ENCODE data around the gene XKR7.
A peak's percentile ranks its signal among the peaks of the same experiment; 100 is the strongest.

The XKR7 gene

DNA sequence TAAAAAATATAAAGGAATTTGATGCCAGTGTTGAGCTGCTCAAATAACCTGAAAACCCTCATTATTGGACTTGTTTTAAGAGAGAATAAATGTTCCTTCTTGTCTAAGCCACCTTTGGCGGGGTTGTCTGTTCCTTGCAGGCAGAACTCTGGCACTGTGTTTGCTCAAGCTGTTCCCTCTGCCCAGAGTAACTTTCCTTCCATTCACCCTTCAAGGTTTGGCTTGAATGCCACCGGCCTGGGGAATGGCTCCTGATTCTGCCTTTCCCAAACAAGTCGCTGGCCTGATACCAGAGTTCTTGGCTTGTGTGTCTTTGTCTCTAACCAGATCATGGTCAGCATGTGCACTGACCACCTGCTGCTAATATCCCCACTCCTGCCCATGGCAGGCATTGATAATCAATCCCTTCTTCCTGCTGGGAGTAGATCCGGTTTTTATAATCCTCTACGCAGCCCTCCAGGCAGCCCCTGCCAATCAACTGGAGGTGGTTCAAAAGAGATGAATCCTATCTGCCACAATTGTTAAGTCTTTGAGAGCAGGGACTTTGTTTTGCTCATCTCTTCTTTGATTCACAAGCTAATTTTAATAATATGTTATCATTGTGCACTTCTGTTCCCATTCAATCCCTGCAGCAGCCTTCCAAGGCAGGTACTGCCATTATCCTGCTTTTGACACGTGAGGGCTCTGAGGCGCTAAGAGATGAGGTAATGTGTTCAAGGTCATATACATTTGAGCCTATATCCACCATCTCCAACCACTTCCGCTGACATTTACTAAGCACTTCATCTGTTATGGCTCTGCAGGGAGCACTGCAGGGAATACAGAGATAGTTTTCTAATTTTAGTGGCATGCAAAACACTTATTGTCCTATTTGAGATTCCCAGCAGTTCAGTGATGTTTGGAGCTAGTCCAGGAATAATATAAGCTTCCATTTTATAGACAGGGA, 39.2 kb downstream of the XKR7 start:
- no peak for DNase-seq (ENCODE audit: low read depth, low spot score)
- H3K4me3 ChIP-seq (ENCODE audit: low read length), result no peak overlapping the region

DNA sequence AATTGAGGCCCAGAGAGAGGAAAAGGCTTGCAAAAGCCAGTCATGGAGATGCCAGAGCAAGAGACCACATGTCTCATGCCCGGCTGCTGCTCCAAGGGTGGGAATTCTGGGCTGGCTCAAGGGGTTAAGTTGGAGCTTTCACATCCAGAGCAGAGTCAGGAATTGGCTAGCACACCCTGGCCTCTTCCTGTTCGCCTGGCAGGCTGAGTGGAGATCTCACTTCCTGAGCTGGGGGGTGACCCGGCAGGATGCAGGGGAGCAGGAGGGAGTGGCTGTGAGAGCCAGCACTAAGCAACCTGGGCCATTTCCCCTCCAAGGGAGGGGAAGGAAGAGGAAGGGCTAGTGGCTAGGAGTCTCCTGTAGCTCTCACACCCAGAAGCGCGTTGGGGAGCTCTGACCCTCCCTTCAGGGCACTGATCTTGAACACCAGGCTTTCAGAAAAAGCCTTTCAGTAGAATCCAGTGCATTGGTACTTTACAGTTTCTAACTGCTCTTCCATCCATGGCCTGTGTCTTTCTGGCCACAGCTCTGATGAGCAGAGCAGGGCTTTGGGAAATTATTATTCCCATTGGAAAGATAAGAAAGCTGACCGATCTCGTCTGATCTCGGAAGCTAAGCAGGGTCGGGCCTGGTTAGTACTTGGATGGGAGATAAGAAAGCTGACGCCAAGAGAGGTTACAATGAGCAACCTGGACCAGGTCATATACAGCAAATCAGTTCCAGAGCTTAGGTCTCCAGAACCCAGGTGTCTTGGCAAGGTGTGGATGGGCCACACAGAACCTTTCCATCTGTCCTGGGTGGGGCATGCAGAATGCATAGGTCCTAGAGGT, 40.1 kb downstream of the XKR7 start:
- H3K4me3 ChIP-seq (ENCODE audit: low read length), result no peak overlapping the region
- DNase-seq (ENCODE audit: low read depth, low spot score), result no peak

DNA sequence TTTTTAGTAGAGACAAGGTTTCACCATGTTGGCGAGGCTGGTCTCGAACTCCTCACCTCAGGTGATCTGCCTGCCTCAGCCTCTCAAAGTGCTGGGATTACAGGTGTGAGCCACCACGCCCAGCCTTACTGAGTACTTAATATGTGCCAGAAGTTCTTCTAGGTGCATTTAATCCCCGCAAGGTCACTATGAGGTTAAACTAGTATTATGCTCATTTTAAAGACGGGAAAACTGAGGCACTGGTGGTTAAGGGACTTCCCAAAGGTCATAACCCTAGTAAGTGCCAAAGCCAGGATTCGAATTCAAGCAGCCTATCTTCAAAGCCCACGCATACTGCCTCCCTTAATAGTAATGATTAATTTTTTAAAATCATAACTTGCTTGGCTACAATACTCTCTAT, 41.6 kb downstream of the XKR7 start:
- no peak for DNase-seq (ENCODE audit: low read depth, low spot score)
- no peak overlapping the region for H3K4me3 ChIP-seq (ENCODE audit: low read length)

DNA sequence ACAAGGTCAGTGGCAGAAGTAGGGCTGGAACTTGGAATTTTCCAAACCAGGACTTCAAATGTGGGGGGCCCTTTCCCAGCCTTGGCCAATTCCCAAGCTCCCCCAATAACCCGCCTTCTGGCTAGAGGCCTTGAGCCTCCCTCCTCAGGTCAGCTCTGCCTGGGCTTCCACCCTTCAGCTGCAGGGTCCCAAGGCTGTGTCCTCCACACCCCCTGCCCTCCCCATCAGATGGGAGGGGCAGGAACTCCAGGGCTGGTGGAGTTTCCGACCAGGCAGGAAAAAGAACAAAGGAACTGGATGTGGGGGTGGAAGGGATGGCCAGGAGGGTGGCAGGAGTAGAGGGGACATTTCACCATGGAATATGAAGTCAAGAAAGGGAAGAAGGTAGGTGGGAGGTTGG, 42.1 kb downstream of the XKR7 start, which contains the start of gene CCM2L:
TSS of gene CCM2L (plus strand) at position 338 of the 400 bp plus-strand sequence. CDS start at position 355, 17 bp downstream.
- no peak for DNase-seq (ENCODE audit: low read depth, low spot score)
- no peak within 1 kb of the TSS for H3K4me3 ChIP-seq (ENCODE audit: low read length)

DNA sequence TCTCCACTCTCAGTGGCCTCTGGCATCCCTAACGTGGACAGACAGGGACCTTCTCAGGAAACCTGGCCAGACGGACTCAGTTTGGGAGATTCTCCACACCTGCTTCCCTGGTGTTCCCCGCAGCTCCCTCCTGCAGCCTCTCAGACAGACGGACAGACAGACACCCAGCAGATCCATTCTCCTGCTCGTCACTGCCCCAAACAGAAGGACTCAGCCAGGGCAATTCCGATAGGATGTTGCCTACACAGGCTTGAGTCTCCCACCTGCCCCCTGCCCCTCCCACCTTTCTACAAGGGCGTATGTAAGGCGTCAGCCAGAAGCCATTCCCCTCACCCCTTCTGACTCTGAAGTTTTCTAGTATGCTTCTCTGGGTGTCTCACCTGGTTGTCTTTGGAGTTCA, 42.7 kb downstream of the XKR7 start:
- no peak for DNase-seq (ENCODE audit: low read depth, low spot score)
- H3K4me3 ChIP-seq (ENCODE audit: low read length), result no peak overlapping the region

DNA sequence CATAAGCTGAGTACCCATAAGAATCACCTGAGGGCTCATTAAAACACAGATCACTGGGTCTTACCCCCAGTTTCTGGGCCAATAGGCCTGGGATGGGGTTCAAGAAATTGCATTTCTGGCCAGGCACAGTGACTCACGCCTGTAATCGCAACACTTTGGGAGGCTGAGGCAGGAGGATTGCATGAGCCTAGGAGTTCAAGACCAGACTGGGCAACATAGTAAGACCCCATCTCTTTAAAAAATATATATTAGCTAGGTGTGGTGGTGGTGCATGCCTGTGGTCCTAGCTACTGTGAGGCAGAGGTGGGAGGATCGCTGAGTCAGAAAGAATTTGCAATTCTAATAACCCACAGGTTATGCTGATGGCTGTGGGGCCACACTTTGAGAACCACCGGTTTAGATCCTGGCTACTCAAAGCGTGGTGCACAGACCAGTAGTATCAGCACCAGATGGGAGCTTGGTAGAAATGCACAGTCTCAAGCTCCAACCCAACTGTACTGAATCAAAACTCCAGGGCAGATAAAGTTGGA, 44.3 kb downstream of the XKR7 start:
- DNase-seq (ENCODE audit: low read depth, low spot score), result no peak
- H3K4me3 ChIP-seq (ENCODE audit: low read length), result no peak overlapping the region

DNA sequence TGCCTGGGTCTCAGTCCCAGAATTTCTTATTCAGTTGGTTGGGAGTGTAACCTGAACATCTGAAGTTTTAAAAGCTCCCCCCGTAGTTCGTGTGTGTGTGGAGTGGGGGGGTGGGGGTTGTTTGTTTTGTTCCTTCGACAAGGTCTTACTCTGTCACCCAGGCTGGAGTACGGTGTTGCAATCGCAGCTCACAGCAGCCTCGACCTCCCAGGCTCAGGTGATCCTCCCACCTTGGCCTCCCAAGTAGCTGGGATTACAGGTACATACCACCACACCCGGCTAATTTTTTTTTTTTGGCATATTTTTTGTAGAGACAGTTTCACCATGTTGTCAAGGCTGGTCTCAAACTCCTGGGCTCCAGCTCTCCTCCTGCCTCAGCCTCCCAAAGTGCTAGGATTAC, 45.4 kb downstream of the XKR7 start:
- no peak for DNase-seq (ENCODE audit: low read depth, low spot score)
- H3K4me3 ChIP-seq (ENCODE audit: low read length), result no peak overlapping the region

DNA sequence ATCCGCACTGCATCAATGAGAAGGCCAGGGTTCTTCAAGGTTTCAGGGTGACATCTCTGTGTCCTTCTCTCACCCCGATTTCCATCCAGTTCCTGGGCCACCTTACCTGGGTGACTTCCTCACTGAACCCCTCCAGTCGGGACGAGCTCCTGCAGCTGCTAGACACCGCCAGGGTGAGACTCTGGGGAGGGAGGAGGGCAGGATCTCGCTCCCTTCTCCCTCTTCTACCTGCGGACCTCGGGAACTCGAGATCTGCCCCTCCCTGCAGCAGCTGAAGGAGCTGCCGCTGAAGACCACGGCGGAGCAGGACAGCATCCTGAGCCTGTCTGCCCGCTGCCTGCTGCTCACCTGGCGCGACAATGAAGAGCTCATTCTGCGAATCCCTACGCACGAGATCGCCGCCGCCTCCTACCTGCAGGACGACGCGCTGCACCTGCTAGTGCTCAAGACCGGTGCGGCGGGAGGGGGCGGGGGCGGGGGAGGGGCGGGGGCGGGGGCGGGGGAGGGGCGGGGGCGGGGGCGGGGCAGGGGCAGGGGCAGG, 49.8 kb downstream of the XKR7 start:
- peak; percentile 50 for DNase-seq (ENCODE audit: low read depth, low spot score)
- H3K4me3 ChIP-seq (ENCODE audit: low read length), result no peak overlapping the region

DNA sequence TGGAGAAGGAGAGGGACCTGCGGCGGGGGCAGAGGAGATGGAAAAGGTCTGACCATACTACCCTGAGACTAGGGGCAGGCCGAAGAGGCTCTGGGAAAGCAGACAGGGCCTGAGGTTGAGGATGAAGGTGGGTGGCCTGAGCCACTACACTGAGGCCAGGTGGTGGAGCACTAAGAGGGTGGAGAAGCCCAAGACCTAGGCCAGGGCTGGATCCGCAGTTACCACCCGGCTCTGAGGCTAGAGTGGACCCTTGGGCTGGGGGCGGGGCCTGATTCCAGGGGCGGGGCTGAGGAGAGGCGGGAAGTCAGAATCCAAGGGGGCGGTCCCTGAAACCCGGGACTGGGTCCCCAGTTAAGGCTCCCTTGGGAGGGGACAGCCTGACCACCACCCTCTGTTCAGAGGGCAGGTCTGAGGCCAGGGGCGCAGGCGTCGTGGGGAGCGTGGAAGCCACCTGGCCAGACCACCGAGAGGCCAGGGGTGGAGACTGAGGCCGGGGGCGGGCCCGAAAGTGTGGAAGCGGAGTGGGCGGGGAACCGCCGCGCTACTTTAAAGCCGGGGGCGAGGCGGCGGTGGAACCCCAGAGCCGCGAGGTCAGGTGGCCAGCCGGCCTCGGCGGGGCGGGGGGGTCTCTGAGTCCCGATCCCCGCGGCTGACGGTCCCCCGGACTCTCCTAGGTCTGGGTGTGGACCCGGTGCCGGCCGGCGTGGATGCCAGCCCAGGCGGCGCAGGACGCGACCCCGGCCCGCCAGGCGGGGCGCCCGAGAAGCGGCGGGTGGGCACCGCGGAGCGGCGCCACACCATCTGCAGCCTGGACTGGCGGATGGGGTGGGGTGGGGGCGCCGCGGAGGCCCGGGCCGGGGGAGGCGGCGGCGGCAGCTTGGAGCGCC, 50.6 kb downstream of the XKR7 start:
- DNase-seq (ENCODE audit: low read depth, low spot score), result no peak
- peak overlapping the region; percentile 54 for H3K4me3 ChIP-seq (ENCODE audit: low read length)

DNA sequence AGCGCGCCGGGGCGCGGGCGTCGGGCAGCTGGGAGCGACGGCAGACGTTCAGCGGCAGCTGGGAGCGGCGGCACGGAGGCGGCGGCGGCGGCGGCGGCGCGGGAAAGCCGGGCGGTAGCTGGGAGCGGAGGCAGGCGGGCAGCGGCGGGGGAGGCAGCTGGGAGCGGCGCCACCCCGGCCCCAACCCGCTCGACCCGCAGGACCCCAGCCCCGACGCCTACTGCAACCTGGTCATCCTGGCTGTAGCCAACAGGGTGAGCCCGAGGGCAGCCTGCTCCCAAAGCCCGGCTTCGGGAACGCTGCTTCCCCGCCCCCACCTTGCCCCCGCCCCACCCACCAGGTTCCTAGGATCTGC, 51.2 kb downstream of the XKR7 start:
- DNase-seq (ENCODE audit: low read depth, low spot score), result no peak
- H3K4me3 ChIP-seq (ENCODE audit: low read length), result peak overlapping the region; percentile 21

DNA sequence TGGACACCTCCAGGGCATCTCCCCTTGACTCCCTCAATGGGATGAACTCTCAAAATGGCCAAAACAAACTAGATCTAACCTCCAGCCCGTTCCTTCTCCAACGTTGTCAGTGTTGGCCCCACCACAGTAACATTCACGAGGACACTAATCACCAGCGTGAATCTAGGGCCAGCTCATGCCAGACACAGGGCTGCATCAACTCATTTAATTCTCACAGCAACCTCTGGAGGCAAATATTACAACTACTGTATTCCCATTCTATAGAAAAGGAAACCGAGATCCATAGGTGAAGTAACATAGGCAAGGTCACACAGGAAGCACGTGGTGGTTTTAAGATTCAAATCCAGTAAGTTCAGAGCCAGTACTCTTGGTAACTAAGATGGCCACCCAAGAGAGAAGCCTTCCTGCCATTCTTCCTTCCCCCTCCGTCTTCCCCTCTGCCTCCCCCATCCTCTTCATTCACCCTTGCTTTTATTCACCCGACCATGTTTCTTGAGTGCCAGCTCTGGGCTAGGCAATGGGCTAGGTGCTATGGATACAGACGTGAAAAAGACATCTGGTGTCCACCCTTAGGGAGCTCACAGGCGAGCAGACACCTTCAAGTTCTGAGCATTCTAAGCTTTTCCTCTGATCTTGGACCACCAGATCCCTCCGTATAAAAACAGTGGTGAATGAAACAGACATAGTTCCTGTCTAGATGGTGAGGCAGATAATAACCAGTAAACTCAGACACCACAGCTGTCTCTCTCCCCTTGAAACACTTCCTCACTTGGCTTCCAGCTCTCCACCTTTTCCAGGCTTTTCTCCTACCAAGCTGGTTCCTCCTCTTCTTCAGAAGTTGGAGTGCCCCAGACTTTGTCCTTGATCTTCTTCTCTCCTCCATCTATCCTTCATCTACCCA, 51.9 kb downstream of the XKR7 start:
- peak overlapping the region; percentile 21 for H3K4me3 ChIP-seq (ENCODE audit: low read length)

DNA sequence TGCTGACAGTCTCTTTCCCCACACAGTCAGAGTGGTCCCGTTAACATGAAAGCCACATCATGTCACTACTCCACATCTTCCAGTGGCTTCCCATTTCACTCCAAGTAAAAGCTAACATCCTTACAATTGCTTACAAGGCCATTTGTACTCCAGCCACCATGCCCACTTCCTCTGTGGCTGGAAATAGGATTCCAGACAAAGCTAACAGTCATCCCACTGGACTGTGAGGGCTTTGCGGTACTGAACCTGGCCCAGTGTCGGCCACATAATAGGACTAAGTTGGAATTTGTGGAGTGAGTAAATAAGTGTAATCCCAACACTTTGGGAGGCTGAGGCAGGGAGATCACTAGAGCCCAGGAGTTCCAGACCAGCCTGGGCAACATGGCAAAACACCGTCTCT, 53.1 kb downstream of the XKR7 start:
- DNase-seq (ENCODE audit: low read depth, low spot score), result no peak

More for the DNA sequence above, 51.9 kb downstream of the XKR7 start:
- peak; percentile 46 for DNase-seq (ENCODE audit: low read depth, low spot score)

DNA sequence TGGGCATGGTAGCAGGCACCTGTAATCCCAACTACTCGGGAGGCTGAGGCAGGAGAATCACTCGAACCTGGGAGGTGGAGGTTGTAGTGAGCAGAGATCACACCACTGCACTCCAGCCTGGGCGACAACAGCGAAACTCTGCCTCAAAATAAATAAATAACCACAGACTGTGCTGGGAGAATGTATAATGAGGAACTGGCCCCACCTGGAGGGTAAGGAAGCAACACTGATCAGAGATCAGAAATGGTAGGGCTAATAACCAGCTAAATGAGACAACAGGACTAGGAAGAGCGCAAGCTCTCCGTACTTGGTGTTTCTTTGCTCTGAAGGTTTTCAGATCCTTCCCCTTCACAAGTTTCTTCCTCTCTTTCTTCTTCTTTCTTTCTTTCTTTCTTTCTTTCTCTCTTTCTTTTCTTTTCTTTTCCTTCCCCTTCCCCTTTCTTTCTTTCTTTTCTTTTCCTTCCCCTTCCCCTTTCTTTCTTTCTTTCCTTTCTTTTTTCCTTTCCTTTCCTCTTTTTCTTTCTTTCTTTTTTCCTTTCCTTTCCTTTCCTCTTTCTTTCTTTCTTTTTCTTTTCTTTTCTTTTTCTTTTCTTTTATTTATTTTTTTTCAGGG, 56.8 kb downstream of the XKR7 start:
- no peak for DNase-seq (ENCODE audit: low read depth, low spot score)
- H3K4me3 ChIP-seq (ENCODE audit: low read length), result no peak overlapping the region

More for the DNA sequence above, 53.1 kb downstream of the XKR7 start:
- H3K4me3 ChIP-seq (ENCODE audit: low read length), result no peak overlapping the region

DNA sequence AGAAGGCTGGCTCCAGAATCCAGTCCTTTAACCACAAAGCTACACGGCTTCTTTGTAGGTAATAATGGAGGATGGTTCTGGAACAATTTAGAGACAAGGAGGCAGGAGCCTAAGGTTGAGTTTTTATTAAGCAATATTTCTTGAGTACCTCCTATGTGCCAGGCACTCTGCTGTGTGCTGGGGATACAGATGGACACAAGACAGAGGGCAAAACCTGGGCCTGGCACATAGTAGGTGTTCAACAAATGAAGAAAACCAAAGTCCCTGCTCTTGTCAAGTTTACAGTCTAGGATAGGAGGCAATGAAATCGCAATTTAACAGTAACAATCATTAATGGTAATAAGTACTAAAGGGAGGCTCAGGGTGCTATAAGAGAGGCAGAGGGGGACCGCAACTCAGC, 59.7 kb downstream of the XKR7 start:
- no peak for DNase-seq (ENCODE audit: low read depth, low spot score)
- no peak overlapping the region for H3K4me3 ChIP-seq (ENCODE audit: low read length)

DNA sequence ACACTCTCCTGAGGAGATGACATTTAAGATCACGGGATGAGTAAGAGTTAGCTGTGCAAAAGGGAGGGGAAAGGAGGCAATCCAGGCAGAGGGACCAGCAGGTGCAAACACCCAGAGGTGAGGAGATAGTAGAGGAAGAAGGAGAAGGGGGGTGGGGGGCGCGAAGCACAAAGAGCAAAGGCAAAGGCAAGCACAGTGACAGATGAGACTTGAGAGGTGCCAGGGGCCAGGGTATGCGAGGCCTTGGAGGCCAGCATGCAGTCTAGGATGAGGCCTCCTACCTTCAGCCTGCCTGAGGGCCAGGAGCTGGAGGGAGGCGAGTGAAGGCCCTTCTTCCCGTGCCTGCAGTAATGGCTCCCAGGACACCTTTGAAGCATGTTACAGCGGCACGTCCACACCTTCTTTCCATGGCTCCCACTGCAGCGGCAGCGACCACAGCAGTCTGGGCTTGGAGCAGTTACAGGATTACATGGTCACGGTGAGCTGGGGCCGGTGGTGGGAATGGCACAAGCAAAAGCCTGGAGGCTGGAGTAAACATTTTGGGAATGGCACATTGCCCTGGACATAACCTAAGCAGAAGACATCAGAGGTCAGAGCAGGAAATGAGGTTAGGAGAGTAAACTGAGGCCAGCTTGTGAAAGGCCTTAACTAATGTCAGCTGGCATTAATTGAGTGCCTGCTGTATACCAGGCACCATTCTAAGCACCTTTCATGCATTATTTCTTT, 60.9 kb downstream of the XKR7 start:
- no peak overlapping the region for H3K4me3 ChIP-seq (ENCODE audit: low read length)

DNA sequence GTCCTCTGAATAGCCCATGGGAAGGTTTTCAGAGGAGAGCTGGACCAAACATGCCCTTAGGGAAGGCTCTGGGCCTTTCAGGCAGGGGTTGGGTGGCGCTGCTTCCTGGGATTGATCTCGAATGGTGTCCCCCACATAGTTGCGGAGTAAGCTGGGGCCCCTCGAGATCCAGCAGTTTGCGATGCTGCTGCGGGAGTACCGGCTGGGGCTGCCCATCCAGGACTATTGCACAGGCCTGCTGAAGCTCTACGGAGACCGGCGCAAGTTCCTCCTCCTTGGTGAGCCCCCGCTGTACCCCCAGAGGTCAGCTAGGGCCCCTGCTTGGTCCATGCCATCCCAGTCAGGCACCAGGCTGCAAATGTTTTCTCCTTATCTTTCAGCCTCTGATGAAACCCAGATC, 61.6 kb downstream of the XKR7 start:
- no peak for DNase-seq (ENCODE audit: low read depth, low spot score)
- H3K4me3 ChIP-seq (ENCODE audit: low read length), result no peak overlapping the region

More for the DNA sequence above, 60.9 kb downstream of the XKR7 start:
- no peak for DNase-seq (ENCODE audit: low read depth, low spot score)
